RWPE1 (cell line): ENCODE measurements around the gene ANKRD37.

Source experiments
- CTCF ChIA-PET: fragments of 350-600 bp; sonication (Branson Sonifier 250); formaldehyde crosslinking; extraction: SDS; loops from one replicate; lab custom pipeline; 2021; lab: Yijun Ruan, JAX
- POLR2A ChIA-PET: fragments of 400-600 bp; formaldehyde crosslinking; extraction: SDS; loops from one replicate; lab custom pipeline; 2020; ENCODE audit warnings: antibody characterized with exemption; ENCODE audit not compliant: low non-redundant PET; lab: Yijun Ruan, JAX
- DNase-seq: peaks from one replicate; pipeline ENCODE4 v3.0.0; 2012; ENCODE audit warnings: low spot score
- H3K27ac ChIP-seq: fragments of 450-650 bp; 2 replicates; pipeline ENCODE4 v1.5.1; 2017
- CTCF ChIP-seq: fragments of 450-650 bp; conservative IDR thresholded peaks from 2 replicates; pipeline ENCODE4 v1.5.1; 2017; ENCODE audit warnings: low read depth, mild to moderate bottlenecking

ANKRD37 gene, protein sequence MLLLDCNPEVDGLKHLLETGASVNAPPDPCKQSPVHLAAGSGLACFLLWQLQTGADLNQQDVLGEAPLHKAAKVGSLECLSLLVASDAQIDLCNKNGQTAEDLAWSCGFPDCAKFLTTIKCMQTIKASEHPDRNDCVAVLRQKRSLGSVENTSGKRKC

DNA sequence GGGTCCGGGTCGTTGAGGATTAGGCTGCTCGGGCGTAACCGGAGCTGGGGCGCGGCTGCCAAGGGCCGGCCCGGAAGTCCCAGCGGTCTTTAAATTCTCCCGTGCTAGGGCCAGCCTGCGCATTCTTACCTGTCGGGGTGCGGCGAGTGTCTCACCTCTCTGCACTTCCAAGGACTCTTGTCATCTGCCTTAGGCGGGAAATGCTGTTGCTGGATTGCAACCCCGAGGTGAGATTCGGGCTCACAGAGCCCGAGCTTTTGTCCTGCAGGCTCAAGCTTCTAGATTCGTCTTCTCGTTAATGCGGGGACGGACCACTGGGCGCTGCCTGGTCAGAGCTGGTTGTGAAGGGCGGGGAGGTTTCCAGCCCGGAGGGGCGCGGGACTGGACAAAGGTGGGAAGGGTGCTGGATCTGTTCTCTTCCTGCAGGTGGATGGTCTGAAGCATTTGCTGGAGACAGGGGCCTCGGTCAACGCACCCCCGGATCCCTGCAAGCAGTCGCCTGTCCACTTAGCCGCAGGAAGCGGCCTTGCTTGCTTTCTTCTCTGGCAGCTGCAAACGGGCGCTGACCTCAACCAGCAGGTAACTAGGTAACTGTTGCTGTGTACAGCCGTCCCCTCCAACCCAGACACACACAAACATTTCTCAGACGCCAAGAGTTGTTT is at the start of gene ANKRD37:
Gene ANKRD37, plus strand, starts transcription at position 118 of the 662 bp plus-strand sequence. Its CDS starts 83 bp downstream, at position 201.
- ChIA-PET CTCF (interaction anchor here (0.6 to 0.9 kb wide), 4 partner anchors 187 to 206 kb away, joined by 3 to 4 read pairs (median 4); no protein-coding TSS in a partner anchor), POLR2A (interaction anchor here (0.7 to 1.5 kb wide), 4 partner anchors 29 to 199 kb away, joined by 3 to 4 read pairs (median 3); partner anchors contain the start of genes SNX25 and UFSP2)
- H3K27ac ChIP-seq = peak within 1 kb of the TSS; percentile 99
- DNase-seq = peak; percentile 38
- TF ChIP-seq CTCF = no peak

GRCh38 chr4:185346975-185347601 is 49.6 kb upstream of the ANKRD37 start:
- no peak for DNase-seq
- ChIA-PET CTCF (no interaction called here), POLR2A (no interaction called here)
- TF ChIP-seq CTCF = no peak
- no peak overlapping the region for H3K27ac ChIP-seq

DNA sequence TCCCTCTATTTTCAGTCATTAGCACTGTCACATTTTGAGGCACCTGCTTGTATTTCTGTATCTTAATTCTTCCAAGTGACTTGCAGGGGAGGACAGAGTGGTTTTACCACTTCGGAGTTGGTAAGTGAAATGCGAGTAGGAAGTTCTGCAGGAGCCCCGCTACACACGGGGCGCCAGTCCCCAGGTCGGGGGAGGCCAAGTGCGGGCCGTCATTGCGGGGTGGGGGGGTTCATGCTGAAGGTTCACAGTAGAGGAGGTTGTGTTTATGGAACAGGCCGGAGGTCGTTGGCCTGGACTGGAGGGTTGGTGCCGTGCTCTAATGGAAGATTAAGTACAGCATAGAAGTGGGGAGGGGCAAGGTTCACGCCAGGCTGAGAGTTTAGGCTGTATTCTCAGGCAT is 45.0 kb upstream of the ANKRD37 start:
- no peak overlapping the region for H3K27ac ChIP-seq
- DNase-seq = no peak
- ChIA-PET POLR2A (no interaction called here), CTCF (no interaction called here)
- TF ChIP-seq CTCF = no peak

GRCh38 chr4:185352202-185352601 is 44.4 kb upstream of the ANKRD37 start:
- H3K27ac ChIP-seq = no peak overlapping the region
- ChIA-PET POLR2A (interaction anchor here (0.8 kb wide), 1 partner anchor 43 kb away, joined by 3 read pairs; the partner anchor contains the start of gene LRP2BP), CTCF (interaction anchor here (0.6 kb wide), 1 partner anchor 75 kb away, joined by 4 read pairs; no protein-coding TSS in a partner anchor)
- DNase-seq = no peak
- no peak for TF ChIP-seq CTCF

DNA sequence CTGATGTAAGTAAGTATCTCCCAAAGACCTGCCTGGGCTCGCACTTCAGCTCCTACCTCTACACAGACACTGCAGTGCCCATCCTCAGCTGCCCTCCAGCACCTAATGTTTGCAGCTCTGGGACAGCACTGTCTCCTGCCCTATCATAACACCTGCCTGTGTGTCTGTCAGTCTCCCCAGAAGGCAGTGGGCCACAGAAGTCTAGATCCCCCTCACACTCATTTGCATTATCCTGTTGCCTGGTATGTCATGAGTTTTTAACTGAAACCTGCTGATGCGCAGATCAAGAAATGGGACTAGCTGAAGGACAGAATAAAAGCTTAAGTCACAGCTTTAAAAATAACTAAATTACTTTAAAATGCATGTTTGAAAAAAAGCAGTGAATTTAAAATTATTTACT is 43.9 kb upstream of the ANKRD37 start:
- no peak for DNase-seq
- POLR2A ChIA-PET = interaction anchor here (0.8 kb wide), 1 partner anchor 43 kb away, joined by 3 read pairs; the partner anchor contains the start of gene LRP2BP
- TF ChIP-seq CTCF = no peak
- CTCF ChIA-PET = interaction anchor here (0.6 kb wide), 1 partner anchor 74 kb away, joined by 4 read pairs; no protein-coding TSS in a partner anchor
- no peak overlapping the region for H3K27ac ChIP-seq

DNA sequence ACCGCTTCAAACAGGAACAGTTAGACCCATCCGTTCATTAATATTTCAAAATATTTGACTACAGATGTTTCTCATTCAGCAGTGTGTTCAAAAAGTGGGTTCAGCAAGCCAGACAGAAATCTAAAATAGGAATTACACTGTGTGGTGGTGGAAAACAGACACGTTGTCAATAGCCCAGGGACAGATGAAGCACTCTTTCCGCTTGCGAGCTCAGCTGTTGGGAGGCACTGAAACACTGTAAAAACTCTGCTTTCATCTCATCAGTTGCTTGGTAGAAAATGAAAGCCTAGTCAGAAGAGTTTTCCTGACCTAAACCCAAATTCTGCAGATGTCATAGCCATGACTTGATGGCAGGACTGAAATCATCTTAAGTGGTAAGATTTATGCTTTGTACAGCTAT is 39.4 kb upstream of the ANKRD37 start:
- CTCF ChIA-PET = no interaction called here
- DNase-seq = no peak

More for the DNA sequence above, 39.4 kb upstream of the ANKRD37 start:
- POLR2A ChIA-PET = no interaction called here
- TF ChIP-seq CTCF = no peak
- H3K27ac ChIP-seq = no peak overlapping the region
